ENCODE results near the gene TCEANC.
"Not testable (repeated sequence)": the region's sequence is repeated elsewhere in the genome, so short reads cannot be mapped to it uniquely, and the experiment has no call there.

Gene TCEANC

GRCh38 chrX:13652850-13653693 lies at the start of gene TCEANC:
TSS of gene TCEANC (plus strand) at chrX:13653141. CDS start at chrX:13662509, 9,368 bp downstream.
- peak; percentile 97 for DNase-seq

GRCh38 chrX:13605611-13606010 lies 47.3 kb upstream of the TCEANC start:
- no peak for DNase-seq

- no peak for DNase-seq
Observed at GRCh38 chrX:13607331-13607995, 45.5 kb upstream of the TCEANC start.

GRCh38 chrX:13607996-13608365 lies 45.0 kb upstream of the TCEANC start:
- DNase-seq: no peak

GRCh38 chrX:13614154-13614553 lies 38.8 kb upstream of the TCEANC start:
- no peak for DNase-seq

GRCh38 chrX:13620207-13620606 lies 32.7 kb upstream of the TCEANC start:
- no peak for DNase-seq

- no peak for DNase-seq
Observed at GRCh38 chrX:13622401-13622964, 30.5 kb upstream of the TCEANC start.

- DNase-seq: no peak
Observed at GRCh38 chrX:13627306-13627705, 25.6 kb upstream of the TCEANC start.

- DNase-seq: not testable (repeated sequence)
Observed at GRCh38 chrX:13637224-13637623, 15.7 kb upstream of the TCEANC start.

- DNase-seq: no peak
Observed at GRCh38 chrX:13638021-13638420, 14.9 kb upstream of the TCEANC start.

GRCh38 chrX:13638826-13639225 lies 14.1 kb upstream of the TCEANC start:
- DNase-seq: no peak

- DNase-seq: not testable (repeated sequence)
Observed at GRCh38 chrX:13641684-13642083, 11.3 kb upstream of the TCEANC start.

GRCh38 chrX:13645464-13646153 lies 7.3 kb upstream of the TCEANC start:
- DNase-seq: no peak

GRCh38 chrX:13646154-13646549 lies 6.8 kb upstream of the TCEANC start:
- DNase-seq: peak; percentile 70

- DNase-seq: peak; percentile 82
Observed at GRCh38 chrX:13647709-13648212, 5.2 kb upstream of the TCEANC start.

GRCh38 chrX:13648336-13648735 lies 4.6 kb upstream of the TCEANC start:
- not testable (repeated sequence) for DNase-seq

- DNase-seq: no peak
Observed at GRCh38 chrX:13649838-13650237, 3.1 kb upstream of the TCEANC start.

GRCh38 chrX:13650318-13650717 lies 2.6 kb upstream of the TCEANC start:
- no peak for DNase-seq

- DNase-seq: no peak
Observed at GRCh38 chrX:13651150-13651549, 1.8 kb upstream of the TCEANC start.

- peak; percentile 10 for DNase-seq
Observed at GRCh38 chrX:13652287-13652793, 601 bp upstream of the TCEANC start.

- no peak for DNase-seq
Observed at GRCh38 chrX:13654116-13654515, 1.2 kb downstream of the TCEANC start.

GRCh38 chrX:13655674-13656073 lies 2.7 kb downstream of the TCEANC start:
- DNase-seq: no peak

GRCh38 chrX:13658602-13659001 lies 5.7 kb downstream of the TCEANC start:
- peak; percentile 49 for DNase-seq

Data from NCI-H69 (cell line).